Measurements from ENCODE around the gene OSBPL10. TPM values are rescaled to one million over a fixed set of nuclear protein-coding genes. Genes with fewer than 3 reads are reported as not detected.

The OSBPL10 gene
- total RNA-seq, 2 experiments from 2014 or later: 65.7 to 170 TPM

GRCh38 chr3:31687020-31687802, 293.9 kb downstream of the OSBPL10 start:
- ChIA-PET POLR2A (interaction anchor here (0.6 to 0.7 kb wide), 2 partner anchors 19 to 142 kb away, joined by 3 read pairs; no protein-coding TSS in a partner anchor), CTCF (ENCODE audit: unreplicated experiment) (no interaction called here)
- Histone ChIP-seq H2AFZ (ENCODE audit: low read length) (no peak overlapping the region), H3K4me1 (ENCODE audit: insufficient read depth, low read length, poor library complexity, severe bottlenecking) (no peaks in the 10 kb centered on the region), H3K27ac (ENCODE audit: low read depth, low read length, poor library complexity, severe bottlenecking) (no peak overlapping the region), H4K20me1 (ENCODE audit: insufficient read depth, low read length) (no peaks in the 10 kb centered on the region), H3K4me3 (ENCODE audit: low read depth, low read length, poor library complexity, severe bottlenecking) (no peak overlapping the region), H3K9me3 (ENCODE audit: low read length) (no peaks in the 10 kb centered on the region), H3K4me2 (ENCODE audit: low read length) (no peak overlapping the region), H3K36me3 (ENCODE audit: insufficient read depth, low read length) (peaks cover 85% of the 10 kb centered on the region), H3K9me2 (ENCODE audit: insufficient read depth, low read length) (no peaks in the 10 kb centered on the region), H3K79me2 (ENCODE audit: insufficient read depth, low read depth, low read length) (no peaks in the 10 kb centered on the region)
- BruUV-seq (replicated peaks): no TSS peak
- DNase-seq (ENCODE audit: low spot score): no peak
- TF ChIP-seq CTCF (conservative IDR thresholded peaks at IDR 0.05; ENCODE audit: low read length): peak; percentile 74
- TF ChIP-seq EZH2phosphoT487 (IDR thresholded peaks at IDR 0.05; ENCODE audit: borderline replicate concordance, low read depth, low read length): no peak
- intact Hi-C loops (cut with micrococcal nuclease; ENCODE audit: unreplicated experiment): no loop called here

GRCh38 chr3:31680072-31680870, 300.8 kb downstream of the OSBPL10 start:
- H4K20me1 ChIP-seq (ENCODE audit: insufficient read depth, low read length): no peaks in the 10 kb centered on the region
- peaks cover 93% of the 10 kb centered on the region for H3K36me3 ChIP-seq (ENCODE audit: insufficient read depth, low read length)
- CTCF ChIA-PET (ENCODE audit: unreplicated experiment): no interaction called here
- POLR2A ChIA-PET: no interaction called here
- no peak for DNase-seq (ENCODE audit: low spot score)
- no peaks in the 10 kb centered on the region for H3K79me2 ChIP-seq (ENCODE audit: insufficient read depth, low read depth, low read length)
- no peak for TF ChIP-seq CTCF (conservative IDR thresholded peaks at IDR 0.05; ENCODE audit: low read length)
- TF ChIP-seq EZH2phosphoT487 (IDR thresholded peaks at IDR 0.05; ENCODE audit: borderline replicate concordance, low read depth, low read length): no peak
- BruUV-seq (replicated peaks): no TSS peak
- H3K4me2 ChIP-seq (ENCODE audit: low read length): no peak overlapping the region
- H3K4me3 ChIP-seq (ENCODE audit: low read depth, low read length, poor library complexity, severe bottlenecking): no peak overlapping the region
- H2AFZ ChIP-seq (ENCODE audit: low read length): no peak overlapping the region
- no peaks in the 10 kb centered on the region for H3K4me1 ChIP-seq (ENCODE audit: insufficient read depth, low read length, poor library complexity, severe bottlenecking)
- no peaks in the 10 kb centered on the region for H3K9me2 ChIP-seq (ENCODE audit: insufficient read depth, low read length)
- intact Hi-C loops (cut with micrococcal nuclease; ENCODE audit: unreplicated experiment): no loop called here
- no peaks in the 10 kb centered on the region for H3K9me3 ChIP-seq (ENCODE audit: low read length)
- H3K27ac ChIP-seq (ENCODE audit: low read depth, low read length, poor library complexity, severe bottlenecking): no peak overlapping the region
